Measurements from ENCODE around the gene PDK2.
"Not testable (repeated sequence)": the region's sequence is repeated elsewhere in the genome, so short reads cannot be mapped to it uniquely, and the experiment has no call there.

PDK2 gene

DNA sequence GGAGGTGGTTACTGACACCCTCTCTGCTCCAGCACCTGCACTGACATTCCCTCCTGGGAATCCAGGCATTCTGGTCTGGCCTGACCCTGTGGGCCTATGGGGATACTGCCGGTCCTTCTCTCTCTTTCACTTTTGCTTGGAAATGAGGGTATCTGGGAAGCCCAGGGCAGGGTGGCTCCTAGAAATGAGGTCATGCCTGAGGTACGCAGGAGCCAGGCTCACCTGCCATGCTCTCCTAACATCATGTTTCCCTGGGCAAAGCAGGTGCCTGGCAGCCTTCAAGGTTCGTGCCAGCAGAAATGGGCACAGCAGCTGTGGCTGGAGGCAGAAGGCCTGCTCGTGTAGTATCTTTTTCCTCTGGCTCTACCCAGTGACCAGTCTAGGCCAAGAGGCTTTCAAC lies 35.9 kb upstream of the PDK2 start:
- DNase-seq = no peak

DNA sequence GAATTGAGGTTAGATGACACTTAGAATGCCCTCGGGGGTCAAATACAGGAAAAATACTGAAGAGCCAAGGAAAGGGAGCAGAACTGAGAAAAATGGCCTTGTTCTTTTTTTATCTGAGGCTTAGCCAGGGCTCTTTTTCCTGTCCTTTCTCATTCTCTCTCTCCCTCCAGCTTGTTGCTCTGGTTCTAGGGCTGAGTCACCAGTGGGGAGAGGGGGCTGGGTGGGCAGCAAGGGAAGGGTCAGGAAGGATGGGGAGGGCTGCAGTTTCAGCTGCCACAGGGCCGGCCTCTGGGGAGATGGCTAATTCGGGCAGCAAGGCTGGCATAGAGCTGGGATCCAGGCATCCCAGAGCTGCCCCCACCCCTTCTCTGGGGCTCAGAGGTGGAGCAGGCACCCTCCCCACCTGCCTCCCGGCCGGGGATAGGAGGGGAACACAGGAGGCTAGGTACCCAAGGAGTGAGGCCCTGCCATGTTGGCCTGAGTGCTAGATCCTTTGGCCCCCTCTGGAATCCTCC lies 35.3 kb upstream of the PDK2 start:
- peak; percentile 56 for DNase-seq

DNA sequence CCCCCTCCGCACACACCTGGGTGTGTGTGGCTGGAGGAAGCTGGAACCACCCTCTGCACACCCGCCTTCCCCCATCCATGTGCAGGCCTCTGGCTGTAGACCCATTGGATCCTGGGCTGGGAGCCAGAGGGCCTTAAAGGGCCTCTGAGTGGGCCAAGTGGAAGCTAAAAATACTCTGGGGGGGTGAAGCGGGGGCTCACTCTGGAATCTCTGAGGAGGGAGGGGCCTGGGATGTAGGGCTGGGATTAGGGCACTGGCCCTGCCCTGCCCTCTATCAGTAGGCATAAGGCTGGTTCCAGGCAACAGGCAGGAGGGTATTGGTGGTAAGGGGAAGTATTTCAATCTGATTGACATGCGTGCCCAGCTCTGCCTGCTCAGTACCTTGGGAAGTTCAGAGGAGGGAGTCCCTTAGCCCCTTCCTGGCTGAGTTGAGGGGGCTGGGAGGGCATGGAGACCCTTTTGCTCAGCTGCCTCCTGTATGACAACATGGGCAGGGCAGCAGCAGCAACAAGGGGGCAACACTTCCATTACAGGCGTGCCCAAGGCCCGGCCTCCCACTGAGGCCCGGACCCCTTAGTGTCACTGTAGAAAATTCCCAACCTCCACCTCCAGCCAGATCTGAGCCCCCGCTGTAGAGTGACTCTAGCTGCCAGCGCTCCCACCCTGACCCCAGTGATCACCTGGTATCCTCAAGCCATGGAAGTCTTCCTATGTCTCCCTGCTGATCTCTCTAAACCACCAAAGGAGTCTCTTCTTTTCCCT lies 34.0 kb upstream of the PDK2 start:
- peak; percentile 80 for DNase-seq

DNA sequence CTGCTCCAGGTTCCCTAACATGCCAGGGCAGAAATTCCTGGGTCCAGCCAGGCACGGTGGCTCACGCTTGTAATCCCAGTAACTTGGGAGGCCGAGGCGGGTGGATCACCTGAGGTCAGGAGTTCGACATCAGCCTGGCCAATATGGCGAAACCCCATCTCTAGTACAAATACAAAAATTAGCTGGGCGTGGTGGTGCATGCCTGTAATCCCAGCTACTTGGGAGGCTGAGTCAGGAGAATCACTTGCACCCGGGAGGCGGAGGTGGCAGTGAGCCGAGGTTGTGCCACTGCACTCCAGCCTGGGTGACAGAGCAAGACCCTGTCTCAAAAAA lies 33.5 kb upstream of the PDK2 start:
- DNase-seq = not testable (repeated sequence)

DNA sequence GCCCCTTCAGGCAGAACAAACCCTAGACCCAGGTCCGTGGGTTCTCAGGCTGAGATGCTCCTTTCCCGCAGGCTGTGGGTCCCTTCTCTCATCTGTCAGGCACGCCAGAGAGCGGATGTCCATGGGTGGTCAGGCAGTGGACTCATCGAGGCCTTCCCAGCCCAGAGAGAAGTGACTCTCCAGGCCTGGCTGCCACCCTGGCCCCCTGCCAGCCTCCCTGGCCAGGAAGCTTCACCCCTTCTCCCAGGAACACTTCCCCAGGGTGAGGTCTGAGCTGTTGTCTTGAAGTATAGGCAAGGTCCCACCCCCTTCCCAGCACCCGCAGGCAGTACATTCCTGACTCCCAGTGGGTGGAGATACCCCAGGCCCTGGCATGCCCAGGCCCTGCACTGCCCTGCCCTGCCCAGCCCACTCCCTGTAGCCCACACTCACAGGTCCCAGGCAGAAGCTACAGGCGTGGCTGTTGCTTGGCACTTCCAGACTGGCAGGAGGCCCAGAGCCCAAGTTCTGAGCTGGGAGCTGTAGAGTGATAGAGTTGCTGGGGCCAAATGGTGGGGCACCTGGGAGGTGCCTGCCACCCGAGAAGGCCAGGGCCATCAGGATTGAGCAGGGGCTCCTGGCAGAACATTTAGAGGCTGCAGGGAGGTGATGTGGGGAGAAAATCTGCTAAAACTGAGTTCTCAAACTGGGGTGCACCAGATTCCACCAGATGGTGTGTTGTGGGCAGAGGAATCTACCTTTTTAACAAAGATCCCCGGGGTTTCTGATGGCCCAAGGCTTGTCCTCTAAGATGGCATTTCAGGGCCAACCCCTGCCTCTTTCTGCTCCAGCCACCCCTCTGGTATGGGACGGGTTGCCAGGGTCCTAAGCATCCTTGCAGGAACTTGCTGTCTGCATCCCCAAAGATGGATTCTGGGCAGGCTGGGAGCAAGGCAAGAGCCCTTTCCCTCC lies 32.6 kb upstream of the PDK2 start:
- peak; percentile 40 for DNase-seq

DNA sequence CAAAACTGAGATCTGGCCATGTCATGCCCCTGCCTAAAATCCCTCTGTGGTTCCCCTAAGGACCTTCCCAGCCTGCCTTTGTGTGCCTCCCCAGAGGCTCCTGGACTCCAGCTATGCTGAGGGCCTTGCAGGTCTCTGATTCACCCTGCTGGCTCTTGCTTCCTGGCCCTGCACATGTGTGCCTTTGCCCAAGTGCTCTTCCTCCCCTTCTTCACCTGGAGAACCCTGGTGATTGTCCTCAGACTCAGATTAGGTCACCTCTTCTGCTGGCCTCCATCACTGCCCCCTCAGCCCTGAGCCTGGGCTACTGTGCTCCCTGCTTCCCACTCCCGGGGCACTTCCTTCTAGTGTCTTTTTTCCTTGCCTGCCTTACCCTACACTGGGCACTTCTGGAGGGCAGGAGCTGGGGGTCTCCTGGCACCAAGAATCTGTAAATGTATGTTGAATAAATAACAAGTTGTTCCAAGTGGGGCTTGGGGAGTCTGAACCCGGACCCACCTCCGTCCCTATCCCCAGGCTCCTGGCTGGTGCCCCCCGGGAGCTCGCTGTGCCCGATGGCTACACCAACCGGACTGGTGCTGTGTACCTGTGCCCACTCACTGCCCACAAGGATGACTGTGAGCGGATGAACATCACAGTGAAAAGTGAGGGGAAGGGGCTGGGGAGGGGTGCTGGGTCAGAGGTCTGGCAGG lies 31.4 kb upstream of the PDK2 start:
- peak; percentile 36 for DNase-seq

DNA sequence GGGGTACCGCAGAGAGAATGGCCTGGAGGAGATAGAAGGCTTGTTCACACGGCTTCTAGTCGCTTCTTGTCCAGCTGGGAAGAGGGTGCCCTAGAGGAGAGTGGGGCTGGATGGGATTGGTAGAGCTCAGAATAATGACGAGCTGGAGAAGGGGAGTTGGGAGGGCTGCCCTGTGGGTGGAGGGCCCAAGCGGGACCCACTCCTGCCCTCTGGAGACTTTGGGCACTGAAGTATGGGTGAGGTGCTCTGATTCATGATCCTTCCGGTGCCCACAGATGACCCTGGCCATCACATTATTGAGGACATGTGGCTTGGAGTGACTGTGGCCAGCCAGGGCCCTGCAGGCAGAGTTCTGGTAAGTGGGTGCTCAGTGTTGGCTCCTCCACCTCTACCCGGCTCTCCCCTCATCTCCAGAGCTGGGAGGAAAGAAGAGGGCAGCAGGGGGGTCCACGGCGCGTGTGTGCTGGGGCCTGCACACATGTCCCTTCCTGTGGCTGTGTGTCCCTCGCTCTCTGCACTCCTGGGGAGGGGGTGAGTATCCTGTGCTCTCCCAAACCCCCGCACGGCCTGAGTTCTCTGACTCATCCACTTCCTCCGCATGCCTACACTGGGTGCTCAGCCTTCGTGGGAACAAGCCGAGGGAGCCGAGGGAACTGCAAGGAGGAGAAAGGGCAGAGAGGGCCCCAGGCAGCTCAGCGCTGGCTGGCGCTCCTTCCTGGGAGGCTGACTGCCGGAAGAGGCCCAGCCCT lies 30.7 kb upstream of the PDK2 start:
- DNase-seq = peak; percentile 93

DNA sequence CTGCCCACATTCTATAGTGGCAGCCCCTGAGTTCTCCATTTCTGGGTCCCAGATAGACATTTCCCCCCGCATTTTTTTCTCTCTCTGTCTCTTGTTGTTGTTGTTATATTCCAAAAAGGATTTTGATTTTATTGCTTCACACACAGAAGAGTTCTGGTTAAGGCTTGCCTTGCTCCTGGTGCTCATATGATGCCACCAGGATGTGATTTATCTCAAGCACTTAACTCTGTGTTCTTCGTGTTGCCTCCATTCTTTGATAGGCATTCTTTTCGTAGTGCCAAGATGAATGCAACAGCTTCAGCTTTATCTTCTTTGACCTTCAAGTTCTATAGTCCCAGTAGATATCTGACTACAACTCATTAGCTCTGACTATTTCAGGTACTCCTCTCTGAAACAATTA lies 30.1 kb upstream of the PDK2 start:
- DNase-seq = no peak

DNA sequence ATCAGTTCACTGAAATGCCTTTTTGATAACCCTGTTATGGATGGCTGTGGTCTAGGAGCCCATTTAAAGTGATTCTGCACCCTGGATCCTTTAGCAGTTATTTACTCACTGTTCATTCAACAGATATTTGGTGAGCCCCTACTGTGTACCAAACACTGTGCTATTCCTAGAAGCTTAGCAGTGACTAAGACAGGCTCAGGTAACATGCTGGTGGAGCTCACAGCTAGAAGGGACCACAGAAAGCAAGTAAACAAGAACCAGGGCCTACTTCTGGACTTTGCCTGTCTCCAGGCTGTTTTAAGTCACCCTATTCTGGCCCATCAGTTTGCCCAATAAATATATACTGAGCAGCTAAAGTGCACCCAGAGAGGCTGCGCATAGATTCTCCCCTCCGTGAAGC lies 28.2 kb upstream of the PDK2 start:
- DNase-seq = no peak

DNA sequence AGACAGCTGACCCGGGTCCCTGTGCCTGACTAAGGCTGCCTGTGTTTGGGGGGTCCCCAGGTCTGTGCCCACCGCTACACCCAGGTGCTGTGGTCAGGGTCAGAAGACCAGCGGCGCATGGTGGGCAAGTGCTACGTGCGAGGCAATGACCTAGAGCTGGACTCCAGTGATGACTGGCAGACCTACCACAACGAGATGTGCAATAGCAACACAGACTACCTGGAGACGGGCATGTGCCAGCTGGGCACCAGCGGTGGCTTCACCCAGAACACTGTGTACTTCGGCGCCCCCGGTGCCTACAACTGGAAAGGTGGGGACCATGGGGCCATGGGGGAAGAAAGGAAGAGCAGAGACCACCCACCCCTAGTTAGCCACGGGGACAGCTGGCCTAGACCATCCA lies 27.2 kb upstream of the PDK2 start:
- no peak for DNase-seq

DNA sequence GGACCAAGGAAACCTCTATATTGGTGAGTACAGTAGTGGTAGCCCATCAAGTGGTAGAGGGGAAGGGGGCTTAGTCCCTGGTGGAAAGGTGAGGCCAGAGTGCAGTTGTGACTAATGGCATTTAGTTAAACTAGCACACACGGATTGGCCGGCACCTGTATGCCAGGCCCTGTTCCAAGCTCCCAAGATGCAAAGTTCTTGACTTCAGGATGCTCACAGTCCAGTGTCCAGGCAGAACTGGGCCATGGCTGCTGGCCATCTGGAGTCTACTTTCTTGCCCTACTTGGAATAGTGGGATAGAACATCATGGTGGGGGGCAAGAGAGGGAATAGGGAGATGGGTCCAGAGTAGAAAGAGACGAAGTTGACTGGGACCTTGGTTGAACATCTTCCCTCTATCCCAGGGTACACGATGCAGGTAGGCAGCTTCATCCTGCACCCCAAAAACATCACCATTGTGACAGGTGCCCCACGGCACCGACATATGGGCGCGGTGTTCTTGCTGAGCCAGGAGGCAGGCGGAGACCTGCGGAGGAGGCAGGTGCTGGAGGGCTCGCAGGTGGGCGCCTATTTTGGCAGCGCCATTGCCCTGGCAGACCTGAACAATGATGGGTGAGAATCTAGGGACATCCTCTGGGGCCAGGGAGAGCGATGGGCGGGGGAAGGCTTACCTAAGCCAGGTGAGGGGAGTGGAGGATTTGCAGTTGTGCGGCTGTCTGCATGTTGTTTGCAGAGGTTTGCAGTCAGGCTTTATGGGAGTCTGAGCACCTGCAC lies 24.1 kb upstream of the PDK2 start:
- DNase-seq = no peak

DNA sequence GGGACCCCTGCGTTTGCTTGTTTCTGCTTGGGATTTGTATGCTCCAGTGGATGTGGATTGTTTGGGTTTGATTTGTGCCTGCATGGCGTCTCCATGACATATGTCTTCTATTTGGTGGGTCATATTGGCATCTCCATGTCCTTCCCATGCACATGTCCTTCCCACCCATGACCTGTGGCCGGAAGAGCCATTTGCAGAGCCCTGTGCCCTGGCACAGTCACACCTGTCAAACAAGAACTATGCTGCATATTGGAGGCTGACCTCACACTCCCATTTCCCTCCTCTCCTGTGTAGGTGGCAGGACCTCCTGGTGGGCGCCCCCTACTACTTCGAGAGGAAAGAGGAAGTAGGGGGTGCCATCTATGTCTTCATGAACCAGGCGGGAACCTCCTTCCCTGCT lies 23.5 kb upstream of the PDK2 start:
- DNase-seq = no peak

DNA sequence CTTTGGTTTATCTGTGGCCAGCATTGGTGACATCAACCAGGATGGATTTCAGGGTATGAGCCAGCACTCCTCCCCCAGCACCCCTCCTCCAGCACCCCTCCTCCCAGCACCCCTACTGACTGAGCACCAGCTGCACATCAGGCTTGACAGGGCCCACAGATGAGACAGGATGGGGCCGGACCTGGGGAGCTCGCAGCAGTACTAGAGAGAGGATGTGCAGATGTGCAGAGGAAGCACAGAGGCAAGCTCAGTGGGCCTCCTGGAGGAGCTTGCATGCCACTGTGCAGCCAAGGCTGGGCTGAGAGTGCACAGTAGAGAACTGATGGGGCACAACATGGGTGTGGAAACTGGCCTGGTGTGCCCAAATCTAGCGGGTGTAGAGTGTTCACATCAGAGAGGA lies 23.0 kb upstream of the PDK2 start:
- peak; percentile 11 for DNase-seq

DNA sequence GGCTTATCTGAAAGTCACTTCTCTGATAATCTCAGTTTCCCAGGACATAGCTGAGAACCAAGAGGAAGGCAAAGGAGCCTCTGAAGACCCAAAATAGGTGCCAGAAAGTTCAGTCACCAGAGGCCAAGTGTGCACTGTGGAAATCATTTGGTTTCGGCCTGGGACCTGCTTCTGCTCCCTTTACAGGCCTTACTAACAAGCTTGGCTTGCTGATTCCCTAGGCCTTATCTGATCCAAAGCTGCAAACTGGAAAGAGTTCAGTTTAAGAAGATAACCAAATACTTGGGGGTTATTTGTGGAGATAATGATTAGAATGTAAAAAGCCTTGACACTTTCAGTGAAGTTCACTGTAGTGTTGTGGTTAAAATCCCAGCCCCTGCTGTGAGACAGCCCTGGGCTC lies 22.2 kb upstream of the PDK2 start:
- DNase-seq = no peak

DNA sequence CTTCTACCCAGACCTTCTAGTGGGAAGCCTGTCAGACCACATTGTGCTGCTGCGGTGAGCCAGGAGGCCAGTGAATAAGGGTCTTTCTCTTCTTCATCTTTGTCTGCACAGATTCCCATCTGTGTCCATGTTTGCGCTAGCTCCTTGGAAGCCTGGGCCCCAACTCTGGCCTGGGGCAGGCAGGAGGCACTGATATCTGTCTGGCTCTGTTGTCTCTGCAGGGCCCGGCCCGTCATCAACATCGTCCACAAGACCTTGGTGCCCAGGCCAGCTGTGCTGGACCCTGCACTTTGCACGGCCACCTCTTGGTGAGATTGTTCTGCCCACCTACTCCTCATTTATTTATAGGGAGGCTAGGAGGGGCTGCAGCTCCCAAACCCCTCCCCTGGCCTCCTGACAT lies 20.9 kb upstream of the PDK2 start:
- no peak for DNase-seq

DNA sequence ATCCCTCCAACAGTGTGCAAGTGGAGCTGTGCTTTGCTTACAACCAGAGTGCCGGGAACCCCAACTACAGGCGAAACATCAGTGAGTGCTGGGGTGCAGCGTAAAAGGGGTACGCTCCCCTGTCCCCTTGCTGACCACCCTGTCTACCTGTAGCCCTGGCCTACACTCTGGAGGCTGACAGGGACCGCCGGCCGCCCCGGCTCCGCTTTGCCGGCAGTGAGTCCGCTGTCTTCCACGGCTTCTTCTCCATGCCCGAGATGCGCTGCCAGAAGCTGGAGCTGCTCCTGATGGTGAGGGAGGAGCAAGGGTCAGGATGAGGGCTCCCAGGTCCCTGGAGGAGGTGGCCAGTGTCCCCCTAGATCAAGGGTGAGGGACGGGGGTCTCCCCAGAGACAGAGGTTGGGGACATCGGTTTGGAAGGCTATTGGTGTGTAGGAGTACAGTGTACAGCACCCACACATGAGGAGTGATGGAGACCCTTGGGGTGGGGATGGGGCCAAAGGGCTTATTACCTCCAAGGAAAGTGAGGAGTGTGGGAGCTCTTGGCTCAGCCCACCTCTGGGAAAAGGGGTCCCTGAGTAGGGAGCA lies 19.6 kb upstream of the PDK2 start:
- no peak for DNase-seq

DNA sequence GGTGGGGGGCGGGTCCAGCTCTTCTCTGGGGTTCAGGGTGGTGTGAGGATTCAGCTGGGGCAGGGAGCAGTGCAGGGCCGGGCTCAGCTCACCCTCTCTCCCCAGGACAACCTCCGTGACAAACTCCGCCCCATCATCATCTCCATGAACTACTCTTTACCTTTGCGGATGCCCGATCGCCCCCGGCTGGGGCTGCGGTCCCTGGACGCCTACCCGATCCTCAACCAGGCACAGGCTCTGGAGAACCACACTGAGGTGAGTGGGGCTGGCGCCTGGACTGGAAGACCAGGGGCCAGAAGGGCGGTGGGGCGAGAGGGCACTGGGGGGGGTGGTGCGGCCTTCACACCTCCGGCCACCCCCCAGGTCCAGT lies 18.9 kb upstream of the PDK2 start:
- no peak for DNase-seq

DNA sequence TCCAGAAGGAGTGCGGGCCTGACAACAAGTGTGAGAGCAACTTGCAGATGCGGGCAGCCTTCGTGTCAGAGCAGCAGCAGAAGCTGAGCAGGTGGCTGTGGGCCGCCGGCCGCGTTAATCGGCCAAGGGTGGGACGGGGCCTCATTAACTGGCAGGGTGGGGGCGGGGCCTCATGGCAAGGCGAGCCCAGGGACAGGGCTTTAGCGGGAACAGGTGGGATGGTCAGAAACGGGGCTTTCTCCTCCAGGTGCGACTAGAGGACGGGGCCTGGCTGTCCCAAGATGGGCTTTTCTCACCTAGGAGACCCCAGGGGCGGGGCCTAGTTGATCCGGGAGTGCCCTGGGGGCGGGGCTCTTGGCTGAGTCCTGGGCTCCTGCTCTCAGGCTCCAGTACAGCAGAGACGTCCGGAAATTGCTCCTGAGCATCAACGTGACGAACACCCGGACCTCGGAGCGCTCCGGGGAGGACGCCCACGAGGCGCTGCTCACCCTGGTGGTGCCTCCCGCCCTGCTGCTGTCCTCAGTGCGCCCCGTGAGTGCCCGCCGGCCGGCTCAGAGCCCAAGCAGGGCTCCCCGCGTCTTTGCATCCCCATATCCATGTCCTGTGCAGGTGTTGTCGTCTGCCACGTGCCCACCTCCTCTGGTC lies 18.4 kb upstream of the PDK2 start:
- no peak for DNase-seq

DNA sequence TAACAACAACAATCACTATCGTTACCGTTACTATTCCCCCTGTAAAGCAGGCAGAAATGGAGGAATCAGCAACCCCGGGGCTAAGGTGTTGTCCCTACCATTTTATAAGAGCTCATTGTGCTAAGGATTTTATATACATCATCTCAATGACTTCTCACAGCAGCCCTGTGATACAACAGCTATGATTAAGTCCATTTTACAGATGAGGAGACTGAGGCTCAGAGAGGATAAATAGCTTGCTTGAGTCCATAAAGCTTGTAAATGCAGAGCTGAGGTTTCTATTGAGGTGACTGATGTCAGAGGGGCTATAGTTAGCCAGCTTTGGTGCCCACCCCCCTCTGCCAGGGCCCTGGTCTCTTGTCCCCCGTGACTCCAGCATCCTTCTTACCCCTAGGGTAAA lies 16.7 kb upstream of the PDK2 start:
- DNase-seq = no peak

DNA sequence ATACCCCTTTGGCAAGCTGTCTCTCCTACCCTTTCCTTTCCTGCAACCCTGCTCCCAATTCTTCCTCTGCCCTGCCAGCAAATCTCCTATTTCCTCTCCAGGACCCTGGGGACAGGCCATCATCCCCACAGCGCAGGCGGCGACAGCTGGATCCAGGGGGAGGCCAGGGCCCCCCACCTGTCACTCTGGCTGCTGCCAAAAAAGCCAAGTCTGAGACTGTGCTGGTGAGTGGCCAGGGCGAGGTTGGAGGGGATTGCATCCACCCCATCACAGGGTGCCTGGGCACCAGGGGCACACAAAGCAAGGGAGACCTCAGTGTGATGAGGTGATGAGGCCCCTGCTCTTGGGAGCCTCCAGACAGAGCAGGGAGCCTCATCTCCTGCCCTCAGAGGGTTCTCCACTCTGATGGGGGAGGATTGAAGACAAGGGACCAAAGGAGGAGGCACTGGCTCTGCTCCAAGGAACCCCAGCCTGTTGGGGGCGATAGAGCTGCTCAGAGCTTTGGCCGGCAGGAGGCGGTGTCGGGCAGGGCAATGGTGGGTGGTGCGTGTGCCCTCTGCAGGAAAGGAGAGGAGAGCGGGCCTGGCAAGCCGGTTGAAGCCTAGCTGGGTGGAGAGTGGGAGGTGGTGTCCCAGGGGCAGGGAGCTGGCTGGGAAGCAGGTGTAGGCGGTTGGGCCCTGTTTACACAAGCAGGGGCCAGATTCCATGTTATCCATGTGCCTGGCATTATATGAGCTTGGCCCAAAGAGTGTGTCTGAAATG lies 15.6 kb upstream of the PDK2 start:
- peak; percentile 12 for DNase-seq

Data from fibroblast of upper back skin (primary cell).